Activated naive CD8-positive, alpha-beta T cell treated with anti-CD3 and anti-CD28 coated beads, Interleukin-2, amount 10 ng/mL, durations not matched to agents 7 days and 5 days (primary cell): Measurements from ENCODE around the gene STK10. TPM values are rescaled to one million over a fixed set of nuclear protein-coding genes. Genes with fewer than 3 reads are reported as not detected.

ENCODE experiments used
- ATAC-seq: fragments of 150-1000 bp; cut with Tn5 transposase; one replicate; pipeline ENCODE4 v1.10.0; 2021; ENCODE audit warnings: low read depth, moderate library complexity
- POLR2A ChIA-PET: fragments of 350-600 bp; sonication (Branson Sonifier 250); formaldehyde crosslinking; loops from one replicate; lab custom pipeline; 2021; ENCODE audit warnings: antibody characterized with exemption; lab: Charles Lee
- DNase-seq: peaks from one replicate; pipeline ENCODE4 v3.0.0; 2021
- H3K27ac Mint-ChIP-seq: one replicate; pipeline ENCODE4 v1.8.0; 2022; ENCODE audit warnings: mild to moderate bottlenecking, mixed read lengths
- H3K27me3 Mint-ChIP-seq: one replicate; pipeline ENCODE4 v1.8.0; 2022; ENCODE audit warnings: mild to moderate bottlenecking, moderate library complexity, mixed read lengths
- H3K36me3 Mint-ChIP-seq: one replicate; pipeline ENCODE4 v1.8.0; 2021; ENCODE audit warnings: mild to moderate bottlenecking, mixed read lengths
- H3K4me1 Mint-ChIP-seq: one replicate; pipeline ENCODE4 v1.8.0; 2021; ENCODE audit warnings: mixed read lengths
- H3K4me3 Mint-ChIP-seq: one replicate; pipeline ENCODE4 v1.8.0; 2022; ENCODE audit warnings: mild to moderate bottlenecking, moderate library complexity, mixed read lengths
- H3K9me3 Mint-ChIP-seq: one replicate; pipeline ENCODE4 v1.8.0; 2021; ENCODE audit warnings: mixed read lengths
- total RNA-seq, 2 experiments: library from RNA; stranded (reverse); gene quantifications; one replicate each; pipeline ENCODE4 v1.2.3, GENCODE V29; 2021

Gene STK10
- total RNA-seq, 2 experiments from 2014 or later = 319 to 320 TPM

DNA sequence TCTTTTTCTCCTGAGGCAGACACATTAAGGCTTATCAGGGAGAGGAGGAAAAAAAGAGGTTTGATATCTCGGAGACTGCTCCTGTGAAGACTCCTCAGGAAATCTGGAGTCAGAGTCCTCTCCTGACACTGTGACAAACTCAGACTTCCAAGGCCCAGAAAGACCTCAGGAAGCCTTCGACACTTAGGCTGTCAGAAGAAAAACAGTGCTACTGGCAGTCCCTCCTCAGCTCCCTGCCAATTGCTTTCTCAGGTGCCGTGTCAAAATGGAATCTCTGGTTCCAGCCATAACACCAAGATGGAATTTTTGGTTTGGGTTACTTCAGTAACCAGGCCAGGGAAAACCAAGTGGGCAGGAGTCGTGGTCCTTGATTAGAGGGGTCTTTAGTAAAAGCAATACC lies 4.1 kb downstream of the STK10 start:
- no peaks in the 10 kb centered on the region for H3K27me3 Mint-ChIP-seq
- ATAC-seq = no peak
- peak; percentile 19 for DNase-seq
- POLR2A ChIA-PET = interaction anchor here (1.7 to 8.2 kb wide), 3 partner anchors 8 to 71 kb away, joined by 3 to 407 read pairs (median 156); no protein-coding TSS in a partner anchor
- peaks cover 47% of the 10 kb centered on the region for H3K4me1 Mint-ChIP-seq
- H3K27ac Mint-ChIP-seq = peak overlapping the region; percentile 94
- H3K4me3 Mint-ChIP-seq = peak overlapping the region; percentile 97
- peaks cover 45% of the 10 kb centered on the region for H3K36me3 Mint-ChIP-seq
- no peaks in the 10 kb centered on the region for H3K9me3 Mint-ChIP-seq

DNA sequence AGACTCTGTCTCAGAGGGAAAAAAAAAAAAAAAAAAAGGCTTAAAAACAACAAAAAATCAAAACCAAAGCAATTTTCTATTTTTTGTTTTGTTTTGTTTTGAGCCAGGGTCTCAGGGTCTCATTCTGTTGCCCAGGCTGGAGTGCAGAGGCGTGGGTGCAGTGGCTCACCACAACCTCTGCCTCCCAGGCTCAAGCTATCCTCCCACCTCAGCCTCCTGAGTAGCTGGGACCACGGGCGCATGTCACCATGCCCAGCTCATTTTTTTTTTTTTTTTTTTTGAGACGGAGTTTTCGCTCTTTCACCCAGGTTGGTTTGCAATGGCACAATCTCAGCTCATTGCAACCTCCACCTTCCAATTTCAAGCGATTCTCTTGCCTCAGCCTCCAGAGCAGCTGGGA lies 5.7 kb downstream of the STK10 start:
- ATAC-seq (no peak), DNase-seq (peak; percentile 26)
- H3K9me3 Mint-ChIP-seq = no peaks in the 10 kb centered on the region
- peak overlapping the region; percentile 89 for H3K4me3 Mint-ChIP-seq
- H3K36me3 Mint-ChIP-seq = peaks cover 56% of the 10 kb centered on the region
- peaks cover 58% of the 10 kb centered on the region for H3K4me1 Mint-ChIP-seq
- POLR2A ChIA-PET = interaction anchor here (0.6 to 8.2 kb wide), 7 partner anchors 7 to 1889 kb away, joined by 3 to 407 read pairs (median 4); no protein-coding TSS in a partner anchor
- peak overlapping the region; percentile 94 for H3K27ac Mint-ChIP-seq
- no peaks in the 10 kb centered on the region for H3K27me3 Mint-ChIP-seq

DNA sequence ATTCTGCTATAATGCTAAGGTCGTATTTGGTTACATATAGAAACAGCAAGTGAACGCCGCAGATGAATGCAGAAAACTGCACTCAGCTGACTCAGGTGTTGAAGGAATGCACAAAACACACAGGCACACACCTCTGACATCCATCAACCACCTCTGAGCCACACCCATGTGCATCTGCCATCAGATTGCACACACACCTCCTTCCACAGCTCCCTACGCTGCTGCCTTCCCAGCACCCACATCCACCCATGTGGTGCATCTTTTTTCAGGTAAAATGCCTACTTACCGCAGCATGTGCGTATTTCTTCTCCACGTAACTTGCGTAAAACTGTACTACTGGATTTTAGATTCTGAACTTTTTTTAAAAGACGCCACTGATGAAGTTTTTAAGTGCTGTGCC lies 7.1 kb downstream of the STK10 start:
- ATAC-seq (no peak), DNase-seq (no peak)
- POLR2A ChIA-PET = interaction anchor here (0.6 to 3.5 kb wide), 5 partner anchors 36 to 79 kb away, joined by 3 to 49 read pairs (median 3); no protein-coding TSS in a partner anchor
- Mint-ChIP-seq H3K4me3 (peak overlapping the region; percentile 89), H3K27ac (peak overlapping the region; percentile 96), H3K27me3 (no peaks in the 10 kb centered on the region), H3K4me1 (peaks cover 70% of the 10 kb centered on the region), H3K9me3 (no peaks in the 10 kb centered on the region), H3K36me3 (peaks cover 53% of the 10 kb centered on the region)

DNA sequence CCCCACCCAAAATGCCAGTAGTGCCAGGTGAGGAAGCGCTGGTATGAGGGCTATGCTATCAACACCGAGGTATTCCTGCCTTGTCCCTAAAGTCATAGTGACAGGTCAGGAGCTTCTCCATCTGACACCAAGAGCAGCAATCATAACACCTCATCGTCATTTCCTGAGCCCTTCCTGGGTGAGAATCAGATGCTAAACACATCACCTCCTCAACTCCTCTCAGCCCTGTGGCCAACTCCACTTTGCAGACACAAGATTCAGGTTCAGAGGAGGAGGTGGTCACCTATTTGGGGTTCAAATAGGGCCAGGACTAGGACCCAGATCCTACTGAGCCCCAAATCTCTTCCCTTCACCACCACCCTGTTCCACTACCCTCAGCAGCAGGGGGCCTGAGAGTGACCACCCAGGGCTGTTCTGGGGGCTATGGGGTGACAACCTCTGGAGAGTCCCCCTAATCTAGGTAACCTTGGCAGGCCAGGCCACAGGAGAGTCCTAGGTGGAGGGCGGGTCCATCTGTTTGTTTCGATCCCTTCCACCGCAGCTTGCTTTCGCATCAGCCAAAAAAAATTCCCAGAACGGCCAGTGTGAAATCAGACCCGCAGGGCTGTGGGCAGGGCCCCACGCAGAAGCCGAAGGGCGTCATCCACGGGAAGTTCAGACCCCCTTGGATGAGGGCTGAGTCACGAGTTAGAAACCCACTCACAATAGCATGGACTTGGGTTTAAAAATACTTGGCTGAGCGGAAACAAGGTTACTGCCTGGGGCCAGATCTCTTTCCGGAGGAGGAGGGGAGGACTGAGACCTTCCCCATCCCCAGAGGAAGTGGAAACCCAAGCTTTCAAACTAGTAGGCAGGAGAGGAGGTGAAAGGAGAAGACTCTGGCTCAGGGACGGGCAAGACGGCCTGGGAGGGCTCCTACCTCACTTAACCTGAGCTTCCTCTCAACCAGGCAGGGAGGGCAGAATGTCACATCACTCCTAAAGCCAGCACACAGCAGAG lies 8.7 kb downstream of the STK10 start:
- H3K36me3 Mint-ChIP-seq = peaks cover 51% of the 10 kb centered on the region
- H3K27ac Mint-ChIP-seq = peak overlapping the region; percentile 96
- peak; percentile 31 for ATAC-seq
- POLR2A ChIA-PET = interaction anchor here (0.5 to 9.4 kb wide), 11 partner anchors 7 to 173 kb away, joined by 3 to 407 read pairs (median 4); partner anchors contain the start of genes FBXW11 and STK10
- no peaks in the 10 kb centered on the region for H3K9me3 Mint-ChIP-seq
- DNase-seq = peak; percentile 61
- peaks cover 67% of the 10 kb centered on the region for H3K4me1 Mint-ChIP-seq
- peak overlapping the region; percentile 89 for H3K4me3 Mint-ChIP-seq
- H3K27me3 Mint-ChIP-seq = no peaks in the 10 kb centered on the region

DNA sequence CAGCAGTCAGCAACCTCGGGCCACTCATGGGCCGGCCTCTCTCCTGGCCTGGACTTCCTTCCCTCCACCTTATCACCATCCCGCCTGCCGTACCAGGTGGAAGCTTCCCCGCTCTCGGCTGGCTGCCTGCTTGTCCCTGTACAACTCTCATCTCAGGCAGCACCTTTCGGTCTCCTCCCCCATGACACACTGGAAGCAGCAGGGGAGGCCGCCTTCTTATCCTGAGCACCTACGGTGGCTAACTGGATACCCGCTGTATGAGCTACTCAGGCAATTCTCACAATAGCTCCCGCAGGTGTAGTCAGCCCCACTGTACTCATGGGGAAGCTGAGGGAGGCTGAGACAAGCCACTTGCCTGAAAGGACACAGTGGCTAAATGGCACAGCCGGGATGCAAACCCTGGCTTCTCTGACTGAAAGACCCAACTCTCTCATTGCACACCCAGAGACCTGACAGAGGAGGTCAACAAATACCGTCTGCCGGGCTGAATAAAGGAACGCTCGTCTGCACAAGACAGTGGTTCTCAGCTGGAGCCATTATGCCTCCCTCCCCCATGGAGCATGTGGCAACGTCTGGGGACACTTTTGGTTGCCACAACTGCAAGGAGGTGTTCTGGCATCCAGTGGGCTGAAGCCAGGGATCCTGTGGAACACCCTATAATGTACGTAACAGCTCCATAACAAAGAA lies 9.6 kb downstream of the STK10 start:
- Mint-ChIP-seq H3K9me3 (no peaks in the 10 kb centered on the region), H3K4me1 (peaks cover 67% of the 10 kb centered on the region), H3K36me3 (peaks cover 55% of the 10 kb centered on the region), H3K4me3 (peak overlapping the region; percentile 89), H3K27me3 (no peaks in the 10 kb centered on the region), H3K27ac (peak overlapping the region; percentile 96)
- ATAC-seq (no peak), DNase-seq (peak; percentile 56)
- POLR2A ChIA-PET = interaction anchor here (0.8 to 9.4 kb wide), 7 partner anchors 7 to 172 kb away, joined by 3 to 407 read pairs (median 4); partner anchors contain the start of genes FBXW11 and STK10

DNA sequence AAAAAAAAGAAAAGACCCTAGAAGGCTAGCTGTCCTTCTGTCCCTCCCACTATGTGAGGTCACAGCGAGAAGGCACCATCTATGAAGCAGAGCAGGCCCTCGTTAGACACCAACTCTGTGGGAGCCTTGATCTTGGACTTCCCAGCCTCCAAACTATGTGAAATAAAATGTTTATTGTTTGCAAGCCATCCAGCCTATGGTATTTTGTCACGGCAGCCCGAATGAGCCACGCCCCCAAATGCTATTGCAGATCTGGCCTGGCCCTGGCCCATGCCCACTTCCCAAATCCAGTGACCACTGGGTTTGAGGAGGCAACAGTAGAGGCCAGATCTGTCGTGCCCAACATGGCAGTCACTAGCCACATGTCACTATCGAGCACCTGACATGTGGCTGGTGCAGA lies 10.8 kb downstream of the STK10 start:
- DNase-seq (no peak), ATAC-seq (no peak)
- Mint-ChIP-seq H3K36me3 (peaks cover 50% of the 10 kb centered on the region), H3K4me3 (peak overlapping the region; percentile 89), H3K27ac (peak overlapping the region; percentile 96), H3K27me3 (no peaks in the 10 kb centered on the region), H3K9me3 (no peaks in the 10 kb centered on the region), H3K4me1 (peaks cover 74% of the 10 kb centered on the region)
- POLR2A ChIA-PET = interaction anchor here (8.2 to 9.4 kb wide), 2 partner anchors 9 to 63 kb away, joined by 217 to 407 read pairs; partner anchors contain the start of gene STK10

DNA sequence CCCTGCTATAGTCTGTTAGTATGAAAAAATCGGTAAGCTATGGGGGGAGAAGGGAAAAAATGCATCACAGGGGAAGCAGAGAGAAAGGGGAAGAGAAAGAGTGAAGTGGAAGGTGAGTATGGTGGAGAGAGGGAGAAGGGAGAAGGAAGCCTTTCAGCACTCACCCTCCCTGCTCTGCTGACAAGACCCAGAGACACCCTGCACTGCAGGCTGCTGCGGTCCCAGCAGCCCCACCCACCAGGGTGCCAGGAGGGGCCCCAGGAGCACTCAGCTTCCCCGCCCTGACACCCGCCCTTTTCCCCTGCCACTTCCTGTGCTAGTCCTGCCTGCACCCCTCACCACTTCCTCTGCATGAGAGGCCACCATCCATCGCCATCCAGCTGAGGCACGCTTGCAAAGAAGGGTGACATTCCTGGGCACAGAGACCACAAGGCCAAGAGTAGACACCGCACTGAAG lies 12.7 kb downstream of the STK10 start:
- peaks cover 78% of the 10 kb centered on the region for H3K4me1 Mint-ChIP-seq
- POLR2A ChIA-PET = interaction anchor here (0.7 to 9.4 kb wide), 14 partner anchors 11 to 169 kb away, joined by 3 to 407 read pairs (median 10); partner anchors contain the start of genes FBXW11, STK10 and UBTD2

DNA sequence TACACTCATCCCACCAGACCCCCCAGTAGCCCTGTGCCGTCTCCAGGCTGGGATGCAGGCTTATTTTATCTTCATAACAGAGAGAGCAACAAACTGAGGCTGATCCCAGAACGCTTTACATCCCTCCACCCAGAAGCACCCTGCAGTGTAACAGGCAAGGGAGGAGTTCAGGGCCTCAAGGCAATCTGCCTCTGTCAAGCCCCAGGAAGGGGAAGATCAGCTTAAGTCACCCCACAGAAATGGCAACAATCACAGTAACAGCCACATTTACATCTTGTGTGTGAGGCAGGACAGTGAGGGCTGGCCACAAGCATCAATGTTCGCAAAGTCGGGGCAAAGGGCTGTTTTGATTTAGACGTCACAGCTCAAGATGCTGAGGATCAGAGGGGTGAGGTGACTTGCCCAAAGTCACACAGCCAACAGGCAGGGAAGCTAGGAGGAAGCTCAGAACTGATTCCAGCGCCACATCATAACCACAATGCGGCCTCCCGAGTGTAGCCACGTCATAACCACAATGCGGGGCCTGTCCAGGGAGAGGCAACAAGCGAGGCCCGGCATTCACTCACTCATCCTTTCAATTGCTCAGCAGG lies 14.4 kb downstream of the STK10 start:
- ATAC-seq (peak; percentile 14), DNase-seq (peak; percentile 74)
- no peaks in the 10 kb centered on the region for H3K9me3 Mint-ChIP-seq
- H3K27me3 Mint-ChIP-seq = no peaks in the 10 kb centered on the region
- POLR2A ChIA-PET = interaction anchor here (1.0 to 9.4 kb wide), 12 partner anchors 11 to 167 kb away, joined by 3 to 407 read pairs (median 14); partner anchors contain the start of genes FBXW11, STK10 and UBTD2
- peak overlapping the region; percentile 96 for H3K27ac Mint-ChIP-seq
- H3K36me3 Mint-ChIP-seq = peaks cover 58% of the 10 kb centered on the region
- H3K4me1 Mint-ChIP-seq = peaks cover 81% of the 10 kb centered on the region
- H3K4me3 Mint-ChIP-seq = peak overlapping the region; percentile 89

More for the DNA sequence above, 12.7 kb downstream of the STK10 start:
- H3K4me3 Mint-ChIP-seq = peak overlapping the region; percentile 89
- DNase-seq (peak; percentile 82), ATAC-seq (peak; percentile 69)
- H3K27ac Mint-ChIP-seq = peak overlapping the region; percentile 96
- no peaks in the 10 kb centered on the region for H3K9me3 Mint-ChIP-seq
- peaks cover 49% of the 10 kb centered on the region for H3K36me3 Mint-ChIP-seq
- H3K27me3 Mint-ChIP-seq = no peaks in the 10 kb centered on the region

DNA sequence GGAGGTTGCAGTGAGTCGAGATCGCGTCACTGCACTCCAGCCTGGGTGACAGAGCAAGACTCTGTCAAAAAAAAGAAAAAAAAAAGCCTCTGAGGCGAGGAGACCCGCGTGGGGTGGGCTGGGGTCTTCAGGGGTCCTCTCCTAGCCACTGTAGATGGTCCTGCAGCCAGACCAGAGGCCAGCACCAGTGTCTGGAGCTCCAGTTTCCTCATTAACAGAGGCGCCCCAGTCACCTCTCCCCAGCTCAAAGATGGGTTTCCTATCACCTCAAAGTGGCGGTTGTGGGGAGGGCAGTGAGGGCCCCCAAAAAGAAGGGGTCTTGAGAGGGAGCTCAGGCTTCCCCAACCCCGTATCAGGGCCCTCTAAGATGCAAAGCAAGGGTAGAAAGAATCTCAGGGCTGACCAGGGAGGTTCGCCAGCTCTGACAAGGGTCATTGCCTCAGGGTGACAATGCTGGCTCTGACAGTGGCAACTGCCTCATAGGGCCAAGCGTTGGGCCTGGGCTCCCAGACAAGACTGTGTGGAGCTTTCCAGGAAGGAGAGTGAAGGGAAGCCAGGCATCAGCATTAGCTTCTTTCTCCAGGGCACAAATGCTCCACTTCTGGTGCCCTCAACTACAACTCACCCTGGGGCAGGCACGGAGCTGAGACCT lies 15.0 kb downstream of the STK10 start:
- Mint-ChIP-seq H3K4me3 (peak overlapping the region; percentile 89), H3K9me3 (no peaks in the 10 kb centered on the region), H3K36me3 (peaks cover 52% of the 10 kb centered on the region), H3K4me1 (peaks cover 79% of the 10 kb centered on the region), H3K27ac (peak overlapping the region; percentile 96), H3K27me3 (no peaks in the 10 kb centered on the region)
- POLR2A ChIA-PET = interaction anchor here (0.6 to 9.4 kb wide), 12 partner anchors 10 to 166 kb away, joined by 3 to 407 read pairs (median 14); partner anchors contain the start of genes FBXW11, STK10 and UBTD2
- ATAC-seq = no peak
- DNase-seq = no peak

DNA sequence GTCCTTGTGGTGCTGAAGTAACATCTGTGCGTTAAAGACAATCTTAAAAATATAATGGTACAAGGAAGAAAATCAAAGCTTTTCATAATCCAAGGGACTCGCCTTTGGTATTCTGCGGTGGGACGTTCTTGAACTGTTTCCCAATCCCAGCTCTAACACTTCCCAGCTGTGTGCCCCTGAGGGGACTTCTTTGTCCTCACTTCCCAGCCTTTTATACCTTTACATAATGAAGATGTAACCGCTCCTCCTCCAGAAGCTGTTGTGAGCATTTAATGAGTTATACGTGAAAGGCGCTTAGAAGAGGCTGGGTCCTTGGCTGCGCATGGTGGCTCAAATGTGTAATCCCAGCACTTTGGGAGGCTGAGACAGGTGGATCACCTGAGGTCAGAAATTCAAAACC lies 16.9 kb downstream of the STK10 start:
- Mint-ChIP-seq H3K27me3 (no peaks in the 10 kb centered on the region), H3K9me3 (no peaks in the 10 kb centered on the region), H3K27ac (no peak overlapping the region), H3K36me3 (peaks cover 47% of the 10 kb centered on the region), H3K4me1 (peaks cover 70% of the 10 kb centered on the region), H3K4me3 (no peak overlapping the region)
- POLR2A ChIA-PET = interaction anchor here (8.2 to 9.4 kb wide), 2 partner anchors 15 to 57 kb away, joined by 217 to 407 read pairs; partner anchors contain the start of gene STK10
- ATAC-seq = no peak
- no peak for DNase-seq

DNA sequence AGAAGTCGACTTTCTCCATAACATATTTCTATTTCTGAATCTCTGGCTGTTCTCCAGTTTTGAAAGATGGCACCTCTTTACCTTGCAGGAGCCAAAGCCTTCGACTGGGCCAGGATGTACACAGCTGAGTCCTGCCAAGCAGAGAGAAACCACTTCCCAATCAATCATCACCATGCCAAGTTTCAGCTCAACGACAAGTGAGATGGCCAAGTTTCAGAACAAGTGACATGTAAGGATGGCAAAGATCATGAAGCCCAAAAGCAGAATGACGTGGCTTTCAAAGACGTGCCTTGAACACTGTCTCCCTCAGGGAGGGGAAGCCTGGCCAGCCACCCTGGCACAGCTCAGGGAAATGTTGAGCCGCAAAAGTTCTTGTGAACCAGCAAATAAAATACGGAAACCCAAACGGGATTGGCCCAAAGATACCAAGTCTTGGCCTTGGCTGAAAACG lies 17.7 kb downstream of the STK10 start:
- Mint-ChIP-seq H3K36me3 (peaks cover 41% of the 10 kb centered on the region), H3K4me3 (peak overlapping the region; percentile 47), H3K27me3 (no peaks in the 10 kb centered on the region), H3K9me3 (no peaks in the 10 kb centered on the region), H3K4me1 (peaks cover 62% of the 10 kb centered on the region), H3K27ac (peak overlapping the region; percentile 71)
- POLR2A ChIA-PET = interaction anchor here (0.6 to 8.2 kb wide), 2 partner anchors 8 to 56 kb away, joined by 3 to 217 read pairs; no protein-coding TSS in a partner anchor
- no peak for DNase-seq
- ATAC-seq = no peak
